H9 (cell line): ENCODE data around the gene MALRD1. TPM values are rescaled to one million over a fixed set of nuclear protein-coding genes. Genes with fewer than 3 reads are reported as not detected.

Experiments
- DNase-seq: peaks from one replicate; pipeline ENCODE4 v3.0.0-alpha.2; 2017
- H2AFZ ChIP-seq: one replicate; pipeline ENCODE4 v1.6.1; 2013; ENCODE audit warnings: mild to moderate bottlenecking, low read length, control low read depth, moderate library complexity
- H2AK5ac ChIP-seq: 2 replicates; pipeline ENCODE4 v1.6.1; 2013; ENCODE audit warnings: low read length, control low read depth, mixed read lengths; ENCODE audit not compliant: insufficient read length
- H2BK120ac ChIP-seq: one replicate; pipeline ENCODE4 v1.6.1; 2013; ENCODE audit warnings: low read depth, mild to moderate bottlenecking, low read length, control low read depth, inconsistent platforms; ENCODE audit not compliant: poor library complexity, severe bottlenecking
- H2BK12ac ChIP-seq: 2 replicates; pipeline ENCODE4 v1.6.1; 2013; ENCODE audit warnings: low read length, control low read depth, mixed read lengths, low read depth; ENCODE audit not compliant: insufficient read length
- H2BK15ac ChIP-seq: 2 replicates; pipeline ENCODE4 v1.6.1; 2013; ENCODE audit warnings: low read depth, low read length, control low read depth
- H2BK20ac ChIP-seq: one replicate; pipeline ENCODE4 v1.6.1; 2013; ENCODE audit warnings: low read depth, mild to moderate bottlenecking, low read length, control low read depth, inconsistent platforms; ENCODE audit not compliant: poor library complexity, severe bottlenecking
- H2BK5ac ChIP-seq: 2 replicates; pipeline ENCODE4 v1.6.1; 2013; ENCODE audit warnings: low read length, control low read depth, mixed read lengths; ENCODE audit not compliant: insufficient read length
- H3K14ac ChIP-seq: 2 replicates; pipeline ENCODE4 v1.6.1; 2013; ENCODE audit warnings: low read length, control low read depth; ENCODE audit not compliant: insufficient read depth
- H3K18ac ChIP-seq: 2 replicates; pipeline ENCODE4 v1.6.1; 2013; ENCODE audit warnings: low read depth, mild to moderate bottlenecking, mixed read lengths, low read length, control low read depth; ENCODE audit not compliant: insufficient read length
- H3K23ac ChIP-seq: 2 replicates; pipeline ENCODE4 v1.6.1; 2013; ENCODE audit warnings: low read length, control low read depth, mixed read lengths, low read depth; ENCODE audit not compliant: insufficient read length
- H3K23me2 ChIP-seq: 2 replicates; pipeline ENCODE4 v1.6.1; 2013; ENCODE audit warnings: low read depth, mild to moderate bottlenecking, mixed read lengths, low read length, control low read depth; ENCODE audit not compliant: insufficient read length, poor library complexity, severe bottlenecking
- H3K27ac ChIP-seq: 2 replicates; pipeline ENCODE4 v1.5.1; 2013; ENCODE audit warnings: low read length, control low read depth, mixed read lengths, low read depth; ENCODE audit not compliant: insufficient read length
- H3K27me3 ChIP-seq: 2 replicates; pipeline ENCODE4 v1.6.1; 2013; ENCODE audit warnings: low read length, control low read depth, inconsistent platforms; ENCODE audit not compliant: insufficient read depth
- H3K4ac ChIP-seq: 2 replicates; pipeline ENCODE4 v1.6.1; 2013; ENCODE audit warnings: low read depth, mild to moderate bottlenecking, control low read depth, inconsistent platforms, low read length, moderate library complexity
- H3K4me1 ChIP-seq: 2 replicates; pipeline ENCODE4 v1.6.1; 2013; ENCODE audit warnings: low read length, control low read depth, inconsistent platforms; ENCODE audit not compliant: insufficient read depth
- H3K4me2 ChIP-seq: 2 replicates; pipeline ENCODE4 v1.6.1; 2013; ENCODE audit warnings: low read length, control low read depth, mixed read lengths; ENCODE audit not compliant: insufficient read length, insufficient read depth
- H3K56ac ChIP-seq: 2 replicates; pipeline ENCODE4 v1.6.1; 2013; ENCODE audit warnings: low read depth, mild to moderate bottlenecking, mixed read lengths, low read length, control low read depth; ENCODE audit not compliant: insufficient read length
- H3K79me1 ChIP-seq: 2 replicates; pipeline ENCODE4 v1.6.1; 2013; ENCODE audit warnings: low read depth, mild to moderate bottlenecking, moderate library complexity, low read length, control low read depth, inconsistent platforms; ENCODE audit not compliant: insufficient read depth, poor library complexity, severe bottlenecking
- H3K79me2 ChIP-seq: 2 replicates; pipeline ENCODE4 v1.6.1; 2013; ENCODE audit warnings: low read length, control low read depth, inconsistent platforms; ENCODE audit not compliant: insufficient read depth
- H3K9ac ChIP-seq: 2 replicates; pipeline ENCODE4 v1.6.1; 2013; ENCODE audit warnings: low read length, control low read depth, mixed read lengths; ENCODE audit not compliant: insufficient read length; ENCODE audit errors: extremely low read depth
- H3K9me3 ChIP-seq: one replicate; pipeline ENCODE4 v1.6.1; 2013; ENCODE audit warnings: low read depth, low read length, inconsistent platforms; ENCODE audit not compliant: control insufficient read depth
- H3T11ph ChIP-seq: one replicate; pipeline ENCODE4 v1.6.1; 2013; ENCODE audit warnings: mild to moderate bottlenecking, low read length, control low read depth, inconsistent platforms
- H4K20me1 ChIP-seq: one replicate; pipeline ENCODE4 v1.6.1; 2013; ENCODE audit not compliant: control insufficient read depth, insufficient read length, insufficient read depth
- H4K5ac ChIP-seq: 2 replicates; pipeline ENCODE4 v1.6.1; 2013; ENCODE audit warnings: low read depth, mild to moderate bottlenecking, mixed read lengths, low read length, control low read depth; ENCODE audit not compliant: insufficient read length
- H4K8ac ChIP-seq: replicated peaks from 2 replicates; pipeline ENCODE4 v1.6.1; 2013; ENCODE audit warnings: low read length, control low read depth, mixed read lengths, low read depth; ENCODE audit not compliant: insufficient read length
- H4K91ac ChIP-seq: 2 replicates; pipeline ENCODE4 v1.6.1; 2013; ENCODE audit warnings: low read depth, mild to moderate bottlenecking, moderate library complexity, mixed read lengths, low read length, control low read depth; ENCODE audit not compliant: insufficient read length
- H3K27ac Mint-ChIP-seq, 3 experiments: 2 replicates in 2 of 3; 3 replicates in 1 of 3; pipeline ENCODE4 v1.8.0; 2020 to 2021; ENCODE audit warnings: mixed read lengths in 3 of 3, mild to moderate bottlenecking in 1 of 3, moderate library complexity in 1 of 3
- H3K27me3 Mint-ChIP-seq: 2 replicates; pipeline ENCODE4 v1.8.0; 2021; ENCODE audit warnings: low read depth, mild to moderate bottlenecking, moderate library complexity, mixed read lengths
- H3K36me3 Mint-ChIP-seq, 3 experiments: 2 replicates in 2 of 3; 3 replicates in 1 of 3; pipeline ENCODE4 v1.8.0; 2020 to 2021; ENCODE audit warnings: low read depth in 3 of 3, mixed read lengths in 3 of 3; ENCODE audit not compliant: insufficient read depth in 1 of 3
- H3K4me1 Mint-ChIP-seq, 2 experiments: 2 replicates each; pipeline ENCODE4 v1.8.0; 2020; ENCODE audit warnings: mixed read lengths in 2 of 2
- H3K4me3 Mint-ChIP-seq, 2 experiments: 2 replicates in 1 of 2; 3 replicates in 1 of 2; pipeline ENCODE4 v1.8.0; 2020 to 2021; ENCODE audit warnings: mild to moderate bottlenecking in 2 of 2, mixed read lengths in 2 of 2, moderate library complexity in 1 of 2
- H3K9me3 Mint-ChIP-seq, 2 experiments: 2 replicates in 1 of 2; 3 replicates in 1 of 2; pipeline ENCODE4 v1.8.0; 2020; ENCODE audit warnings: mild to moderate bottlenecking in 2 of 2, mixed read lengths in 2 of 2, moderate library complexity in 1 of 2
- CTCF ChIP-seq: fragments of 200-600 bp; sonication (generic); conservative IDR thresholded peaks from 3 replicates; pipeline ENCODE4 v1.8.0; 2021; ENCODE audit warnings: antibody characterized with exemption, mild to moderate bottlenecking
- WGBS: extraction: QIAGEN DNeasy Blood & Tissue Kit; methylation state at CpG from one replicate; pipeline ENCODE4 v1.1.7; 2013; ENCODE audit warnings: missing lambda C conversion rate, low lambda C conversion rate, mixed read lengths; ENCODE audit not compliant: insufficient read length; ENCODE audit errors: extremely low coverage; 5-methylcytosine and 5-hydroxymethylcytosine counted together
- total RNA-seq: library from RNA; stranded (reverse); gene quantifications from 2 replicates; pipeline ENCODE4 v1.2.1, GENCODE V29; 2021

MALRD1 gene
- total RNA-seq, 1 experiment from 2014 or later = 0.20 TPM

- Mint-ChIP-seq H3K27ac (no peak overlapping the region), H3K4me1 (peaks cover 3 to 10% of the 10 kb centered on the region in 2 experiments; a peak in 3 of 4 replicates), H3K27me3 (no peaks in the 10 kb centered on the region), H3K4me3 (no peak overlapping the region), H3K9me3 (no peaks in the 10 kb centered on the region), H3K36me3 (no peaks in the 10 kb centered on the region)
- Histone ChIP-seq H4K8ac (no peak overlapping the region), H3K4me2 (no peak overlapping the region), H2AK5ac (no peak overlapping the region), H2BK15ac (no peak overlapping the region), H3K23me2 (no peaks in the 10 kb centered on the region), H3K23ac (no peak overlapping the region), H3K79me2 (no peaks in the 10 kb centered on the region), H2BK5ac (no peak overlapping the region), H3K27me3 (no peaks in the 10 kb centered on the region), H3K9ac (no peak overlapping the region), H3K4me1 (no peaks in the 10 kb centered on the region), H3K27ac (no peak overlapping the region), H2BK12ac (no peak overlapping the region), H4K5ac (no peak overlapping the region), H3T11ph (no peak overlapping the region), H3K79me1 (no peaks in the 10 kb centered on the region), H2BK120ac (no peak overlapping the region), H4K20me1 (no peaks in the 10 kb centered on the region), H4K91ac (no peak overlapping the region), H2BK20ac (no peak overlapping the region), H3K9me3 (no peaks in the 10 kb centered on the region), H3K14ac (no peak overlapping the region), H3K18ac (no peak overlapping the region), H3K56ac (no peak overlapping the region), H2AFZ (no peak overlapping the region), H3K4ac (no peak overlapping the region)
- no peak for TF ChIP-seq CTCF
- no peak for DNase-seq
- no CpG with 5 or more reads among the region's 3 CpGs for WGBS
Observed at GRCh38 chr10:19048891-19049290, 290 bp downstream of the MALRD1 start.
